Right lobe of liver (tissue), 6 donors: ENCODE results near the gene HDAC4. TPM values are rescaled to one million over a fixed set of nuclear protein-coding genes. Genes with fewer than 3 reads are reported as not detected.

Experiments
- ATAC-seq, 4 donors: fragments of 200-7000 bp; cut with Tn5 transposase; one replicate each; pipeline ENCODE4 v1.9.1; 2020; ENCODE audit warnings: mild to moderate bottlenecking in 4 of 4, moderate library complexity in 4 of 4
- DNase-seq, 3 donors: peaks; one replicate each; pipeline ENCODE4 v3.0.0-alpha.2; 2020
- H3K27ac ChIP-seq, 3 donors: fragments of 200-600 bp; one replicate each; pipeline ENCODE4 v1.8.0; 2022
- H3K27me3 ChIP-seq, 2 donors: fragments of 200-600 bp; one replicate each; pipeline ENCODE4 v1.8.0; 2022
- H3K36me3 ChIP-seq, 4 donors: fragments of 200-600 bp; sonication (generic) in 1 of 4; one replicate each; pipeline versions ENCODE4 v1.5.1 to v1.8.0; 2017 to 2022; ENCODE audit warnings: control low read depth in 1 of 4
- H3K4me1 ChIP-seq, 4 donors: fragments of 200-600 bp; sonication (generic) in 1 of 4; one replicate each; pipeline versions ENCODE4 v1.5.1 to v1.8.0; 2017 to 2022; ENCODE audit warnings: control low read depth in 1 of 4
- H3K4me3 ChIP-seq, 3 donors: fragments of 200-600 bp; one replicate each; pipeline ENCODE4 v1.8.0; 2022
- H3K9me3 ChIP-seq, 4 donors: fragments of 200-600 bp; sonication (generic) in 1 of 4; one replicate each; pipeline versions ENCODE4 v1.5.1 to v1.8.0; 2017 to 2022; ENCODE audit warnings: control low read depth in 1 of 4
- POLR2A ChIP-seq: fragments of 450-650 bp; IDR thresholded peaks from one replicate; pipeline ENCODE4 v1.6.1; 2017; ENCODE audit warnings: antibody characterized with exemption, mild to moderate bottlenecking
- WGBS: methylation state at CpG from one replicate; pipeline ENCODE4 v1.1.6; 2018; ENCODE audit warnings: low coverage, low lambda C conversion rate; ENCODE audit not compliant: insufficient coverage; ENCODE audit errors: missing lambda C conversion rate; 5-methylcytosine and 5-hydroxymethylcytosine counted together
- intact Hi-C, 2 donors: fragments of 100-400 bp; cut with DNase I; formaldehyde crosslinking; loops; one replicate each; pipeline versions ENCODE4 v1.11.2 to v1.14.1; 2022
- total RNA-seq, 6 experiments: library from RNA; depleted of rRNA in 2 of 6; stranded (reverse); fragments of >200 nt in 2 of 6; fragmentation: NEBNext Ultra II Directional in 3 of 6; extraction: Animal tissue kit (Norgen Biotek cat#: 25700) in 3 of 6; gene quantifications; one replicate each; pipeline versions ENCODE4 v1.1.0 to v1.2.4, GENCODE V29; 2016 to 2023
- TF ChIP-seq, protein P1 (sequence below), 4 donors: fragments of 200-600 bp in 3 of 4; fragments of 450-650 bp in 1 of 4; IDR thresholded peaks; one replicate each; pipeline versions ENCODE4 v1.5.1 to v1.8.0; 2016 to 2022; ENCODE audit warnings: antibody characterized with exemption in 4 of 4, mild to moderate bottlenecking in 2 of 4
- donor health status: DM: no; HTN: yes; CAD: no.
- donor health status: DM: no; HTN: no; CAD: no.
- donor health status: DM: no; HTN: no; CAD: no.
- donor health status: DM: no; HTN: yes; CAD: no.
- donor health status: DM: no; HTN: yes; CAD: no.

The HDAC4 gene
- total RNA-seq, 6 experiments from 2014 or later = 8.9 to 22.4 (median 14.7) TPM

DNA sequence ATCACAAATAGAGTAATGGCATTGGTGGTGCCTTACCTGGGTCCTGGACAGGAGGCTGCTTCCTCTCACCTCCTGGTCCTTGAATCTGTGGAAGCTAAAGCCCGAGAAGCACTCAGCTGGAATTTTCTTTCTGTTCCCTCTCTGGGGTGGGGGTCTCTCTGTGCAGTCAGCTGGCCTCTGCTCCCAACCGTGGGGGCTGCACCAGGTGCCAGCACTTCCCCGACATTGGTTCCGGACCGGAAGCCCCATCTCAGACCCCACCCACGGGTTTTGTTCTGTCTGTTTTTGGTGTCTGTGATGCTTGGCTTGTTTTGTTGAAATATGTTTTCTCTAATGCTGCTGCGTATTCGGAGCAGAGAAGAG is 398.2 kb downstream of the HDAC4 start:
- no peak for ATAC-seq
- Histone ChIP-seq H3K4me3 (no peak overlapping the region), H3K27ac (no peak overlapping the region), H3K4me1 (no peaks in the 10 kb centered on the region), H3K9me3 (no peaks in the 10 kb centered on the region), H3K27me3 (no peaks in the 10 kb centered on the region), H3K36me3 (no peaks in the 10 kb centered on the region)
- intact Hi-C loops = no loop called here
- TF ChIP-seq, protein P1, sequence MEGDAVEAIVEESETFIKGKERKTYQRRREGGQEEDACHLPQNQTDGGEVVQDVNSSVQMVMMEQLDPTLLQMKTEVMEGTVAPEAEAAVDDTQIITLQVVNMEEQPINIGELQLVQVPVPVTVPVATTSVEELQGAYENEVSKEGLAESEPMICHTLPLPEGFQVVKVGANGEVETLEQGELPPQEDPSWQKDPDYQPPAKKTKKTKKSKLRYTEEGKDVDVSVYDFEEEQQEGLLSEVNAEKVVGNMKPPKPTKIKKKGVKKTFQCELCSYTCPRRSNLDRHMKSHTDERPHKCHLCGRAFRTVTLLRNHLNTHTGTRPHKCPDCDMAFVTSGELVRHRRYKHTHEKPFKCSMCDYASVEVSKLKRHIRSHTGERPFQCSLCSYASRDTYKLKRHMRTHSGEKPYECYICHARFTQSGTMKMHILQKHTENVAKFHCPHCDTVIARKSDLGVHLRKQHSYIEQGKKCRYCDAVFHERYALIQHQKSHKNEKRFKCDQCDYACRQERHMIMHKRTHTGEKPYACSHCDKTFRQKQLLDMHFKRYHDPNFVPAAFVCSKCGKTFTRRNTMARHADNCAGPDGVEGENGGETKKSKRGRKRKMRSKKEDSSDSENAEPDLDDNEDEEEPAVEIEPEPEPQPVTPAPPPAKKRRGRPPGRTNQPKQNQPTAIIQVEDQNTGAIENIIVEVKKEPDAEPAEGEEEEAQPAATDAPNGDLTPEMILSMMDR (IDR thresholded peaks at IDR 0.05) = no peak
- no peak for DNase-seq
- 50% methylated on average over 8 of the region's 8 CpGs for WGBS

DNA sequence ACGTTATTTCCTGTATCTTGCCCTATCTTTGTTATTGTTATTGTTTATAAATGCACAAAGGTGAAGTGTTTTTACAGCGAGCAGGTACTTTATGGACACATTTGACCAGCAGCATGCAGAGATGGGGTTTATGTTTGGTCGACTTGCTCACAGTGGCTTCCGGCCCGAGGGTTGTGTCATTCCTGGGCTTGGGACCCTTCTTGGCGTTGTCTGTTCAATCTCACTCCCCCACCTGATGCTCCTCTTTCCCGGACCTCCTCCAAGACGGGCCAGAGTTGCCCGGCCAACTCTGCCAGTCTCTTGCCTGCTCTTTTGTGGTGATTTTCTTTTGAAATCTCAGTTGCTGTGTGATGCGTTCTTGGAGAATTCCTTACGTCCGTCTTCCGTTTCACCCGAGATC is 399.0 kb downstream of the HDAC4 start:
- WGBS = 50% methylated on average over 7 of the region's 14 CpGs
- no peak for ATAC-seq
- H3K9me3 ChIP-seq = no peaks in the 10 kb centered on the region
- no peak for DNase-seq
- no peak for TF ChIP-seq POLR2A
- TF ChIP-seq, protein P1 (IDR thresholded peaks at IDR 0.05) = no peak
- H3K27me3 ChIP-seq = no peaks in the 10 kb centered on the region
- H3K4me3 ChIP-seq = no peak overlapping the region
- no peak overlapping the region for H3K27ac ChIP-seq
- H3K4me1 ChIP-seq = no peaks in the 10 kb centered on the region
- intact Hi-C loops = no loop called here
- no peaks in the 10 kb centered on the region for H3K36me3 ChIP-seq

DNA sequence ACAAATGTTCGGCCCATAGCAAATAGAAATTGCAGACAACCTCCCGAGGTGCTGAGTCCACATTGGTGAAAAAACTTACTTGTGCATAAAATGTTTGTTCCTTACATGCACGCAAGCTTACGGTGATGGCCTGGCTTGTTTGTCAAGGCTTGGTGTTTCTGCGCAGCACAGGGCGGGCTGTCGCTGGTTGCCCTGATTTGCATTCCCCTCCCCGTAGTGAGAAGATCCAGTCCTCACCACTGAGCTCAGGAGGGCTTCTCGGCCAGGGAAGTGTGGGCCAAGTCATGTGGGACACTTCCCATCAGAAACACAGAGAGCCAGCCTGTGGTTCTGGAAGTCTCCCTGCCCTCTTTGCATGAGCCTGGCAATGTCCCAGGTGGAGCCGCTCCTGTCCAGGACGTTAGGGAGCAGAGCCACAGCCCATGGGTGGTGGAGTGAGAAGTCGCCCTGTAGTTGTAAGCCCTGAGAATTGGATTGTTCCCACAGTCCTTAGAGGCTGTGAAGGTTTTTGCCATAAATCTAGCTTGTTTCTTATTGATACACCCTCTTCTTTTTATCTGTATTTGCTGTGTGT is 400.2 kb downstream of the HDAC4 start:
- no peak overlapping the region for H3K27ac ChIP-seq

DNA sequence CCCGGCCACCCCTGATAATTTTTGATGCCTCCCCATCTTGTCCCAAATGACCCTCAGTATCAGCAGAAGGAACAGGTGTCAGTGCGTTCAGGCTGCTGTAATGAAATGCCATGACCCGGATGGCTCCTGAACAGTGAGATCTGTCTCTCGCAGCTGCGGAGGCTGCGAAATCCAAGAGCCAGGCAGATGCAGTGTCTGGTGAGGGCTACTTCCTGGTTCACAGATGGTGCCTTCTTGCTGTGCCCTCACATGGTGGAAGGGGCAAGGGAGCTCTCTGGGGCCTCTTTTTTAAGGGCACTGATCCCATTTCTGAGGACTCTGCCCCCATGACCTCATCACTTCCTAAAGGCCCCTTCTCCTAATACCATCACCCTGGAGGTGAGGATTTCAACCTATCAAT is 400.7 kb downstream of the HDAC4 start:
- ATAC-seq = no peak
- no CpG with 5 or more reads among the region's 6 CpGs for WGBS
- no peaks in the 10 kb centered on the region for H3K36me3 ChIP-seq

More for the DNA sequence above, 400.2 kb downstream of the HDAC4 start:
- no peak for DNase-seq
- 92% methylated on average over 9 of the region's 12 CpGs for WGBS
- no peaks in the 10 kb centered on the region for H3K36me3 ChIP-seq
- H3K9me3 ChIP-seq = no peaks in the 10 kb centered on the region
- TF ChIP-seq, protein P1 (IDR thresholded peaks at IDR 0.05) = no peak
- TF ChIP-seq POLR2A = no peak
- intact Hi-C loops = no loop called here
- H3K4me3 ChIP-seq = no peak overlapping the region
- ATAC-seq = no peak
- no peaks in the 10 kb centered on the region for H3K4me1 ChIP-seq
- no peaks in the 10 kb centered on the region for H3K27me3 ChIP-seq

More for the DNA sequence above, 400.7 kb downstream of the HDAC4 start:
- peaks cover 0 to 3% (median 0%) of the 10 kb centered on the region in 4 donors for H3K9me3 ChIP-seq
- no peak overlapping the region for H3K4me3 ChIP-seq
- intact Hi-C loops = no loop called here
- TF ChIP-seq POLR2A = no peak
- TF ChIP-seq, protein P1 (IDR thresholded peaks at IDR 0.05) = no peak
- H3K27me3 ChIP-seq = no peaks in the 10 kb centered on the region
- no peaks in the 10 kb centered on the region for H3K4me1 ChIP-seq
- no peak for DNase-seq
- no peak overlapping the region for H3K27ac ChIP-seq
